Panc1 (cell line): ENCODE measurements around the gene ATP1A3.

ENCODE experiments used
- CTCF ChIP-seq: fragments of 450-650 bp; IDR thresholded peaks from 2 replicates; pipeline ENCODE4 v1.5.1; 2017; ENCODE audit warnings: mild to moderate bottlenecking
- TCF7L2 ChIP-seq: IDR thresholded peaks from 2 replicates; pipeline ENCODE4 v1.6.1; 2011; ENCODE audit warnings: mild to moderate bottlenecking, low read depth, low read length, inconsistent platforms

- TF ChIP-seq TCF7L2: no peak
- no peak for TF ChIP-seq CTCF
Measured at GRCh38 chr19:41920882-41921576, 73.0 kb downstream of the ATP1A3 start.
